K562 (cell line): ENCODE results near the gene LCNL1. TPM values are rescaled to one million over a fixed set of nuclear protein-coding genes. Genes with fewer than 3 reads are reported as not detected.

Experiments used
- ATAC-seq: fragments of 200-7000 bp; cut with Tn5 transposase; 3 replicates; pipeline ENCODE4 v1.9.1; 2020; ENCODE audit warnings: moderate library complexity
- BruUV-seq: library from RNA; stranded (reverse); fragments of 400-500 nt; replicated peaks from 2 replicates; lab custom pipeline; 2021; lab: Mats Ljungman, UMichigan
- CTCF ChIA-PET: fragments of 300-600 bp; formaldehyde crosslinking; extraction: SDS; loops from one replicate; lab custom pipeline; 2021; ENCODE audit warnings: low intra/inter-chr PET ratio; lab: Yijun Ruan, JAX
- POLR2A ChIA-PET: fragments of 300-600, 350-650 bp; sonication (Branson Sonifier 250); formaldehyde crosslinking; extraction: SDS; loops from one replicate; lab custom pipeline; 2021; ENCODE audit warnings: antibody characterized with exemption, inconsistent platforms; lab: Yijun Ruan, JAX
- DNase-seq, 4 experiments: peaks; one replicate each; pipeline versions ENCODE4 v3.0.0 to v3.0.0-alpha.2; 2011 to 2018; ENCODE audit warnings: low spot score in 3 of 4, mixed read lengths in 3 of 4; ENCODE audit errors: extremely low read depth in 1 of 4
- FAIRE-seq: peaks from 2 replicates; lab custom pipeline; 2011; peaks lifted over from hg19 to GRCh38; lab: Jason Lieb, UNC
- H2AFZ ChIP-seq: 2 replicates; pipeline ENCODE4 v1.6.0; 2011; ENCODE audit warnings: low read depth, low read length, control low read depth, inconsistent platforms
- H3K27ac ChIP-seq: fragments of 200-600 bp; 3 replicates; pipeline ENCODE4 v1.8.0; 2011; ENCODE audit warnings: low read depth, mild to moderate bottlenecking, control low read depth, inconsistent platforms, low read length, moderate library complexity, mixed read lengths; ENCODE audit errors: extremely low read depth
- H3K27me3 ChIP-seq, 2 experiments: fragments of 300-600 bp in 1 of 2; 2 replicates in 1 of 2; 3 replicates in 1 of 2; pipeline versions ENCODE4 v1.6.0 to v1.8.0; 2011; ENCODE audit warnings: inconsistent platforms in 2 of 2, low read length in 2 of 2, mild to moderate bottlenecking in 1 of 2, mixed read lengths in 1 of 2, moderate library complexity in 1 of 2; ENCODE audit not compliant: control insufficient read depth in 2 of 2, insufficient read depth in 2 of 2
- H3K36me3 ChIP-seq: fragments of 300-600 bp; 3 replicates; pipeline ENCODE4 v1.8.0; 2011; ENCODE audit warnings: mild to moderate bottlenecking, low read length, inconsistent platforms; ENCODE audit not compliant: control insufficient read depth, insufficient read depth
- H3K4me1 ChIP-seq, 2 experiments: fragments of 200-600 bp in 1 of 2; replicated peaks in 1 of 2; 2 replicates in 1 of 2; 3 replicates in 1 of 2; pipeline versions ENCODE4 v1.5.1 to v1.8.0; 2011; ENCODE audit warnings: inconsistent platforms in 2 of 2, low read length in 2 of 2, mild to moderate bottlenecking in 1 of 2, mixed read lengths in 1 of 2, moderate library complexity in 1 of 2; ENCODE audit not compliant: control insufficient read depth in 2 of 2, insufficient read depth in 2 of 2
- H3K4me2 ChIP-seq: 2 replicates; pipeline ENCODE4 v1.6.1; 2011; ENCODE audit warnings: low read length, control low read depth, inconsistent platforms, mixed read lengths; ENCODE audit not compliant: insufficient read depth
- H3K4me3 ChIP-seq: fragments of 200-600 bp; sonication (generic), shearing (Covaris generic); 2 replicates; pipeline ENCODE4 v1.5.1; 2016; ENCODE audit warnings: control low read depth, inconsistent platforms
- H3K79me2 ChIP-seq: fragments of 200-600 bp; 3 replicates; pipeline ENCODE4 v1.8.0; 2011; ENCODE audit warnings: low read length, inconsistent platforms; ENCODE audit not compliant: control insufficient read depth, insufficient read depth
- H3K9ac ChIP-seq, 2 experiments: 2 replicates each; pipeline versions ENCODE4 v1.6.0 to v1.6.1; 2011; ENCODE audit warnings: low read depth in 2 of 2, low read length in 2 of 2, control low read depth in 1 of 2, inconsistent platforms in 1 of 2, mild to moderate bottlenecking in 1 of 2, mixed read lengths in 1 of 2; ENCODE audit not compliant: insufficient read depth in 1 of 2
- H3K9me1 ChIP-seq: one replicate; pipeline ENCODE4 v1.6.0; 2011; ENCODE audit warnings: inconsistent platforms, mild to moderate bottlenecking, low read length, moderate library complexity; ENCODE audit not compliant: control insufficient read depth, insufficient read depth
- H3K9me3 ChIP-seq: replicated peaks from 2 replicates; pipeline ENCODE4 v1.5.1; 2011; ENCODE audit warnings: low read depth, low read length, inconsistent platforms; ENCODE audit not compliant: control insufficient read depth, insufficient read depth
- H4K20me1 ChIP-seq: replicated peaks from 2 replicates; pipeline ENCODE4 v1.6.1; 2011; ENCODE audit warnings: low read length, inconsistent platforms, mixed read lengths; ENCODE audit not compliant: control insufficient read depth, insufficient read depth
- CBFA2T3 ChIP-seq: fragments of 450-650 bp; IDR thresholded peaks from 2 replicates; pipeline ENCODE4 v1.6.1; 2017
- CREB1 ChIP-seq, 2 experiments: sonication (generic) in 1 of 2; formaldehyde crosslinking in 1 of 2; IDR thresholded peaks; 2 replicates each; pipeline versions ENCODE4 v1.6.1 to v1.8.0; 2012 to 2022; ENCODE audit warnings: inconsistent platforms in 1 of 2, mild to moderate bottlenecking in 1 of 2, missing genetic modification reagents in 1 of 2, moderate library complexity in 1 of 2
- CXXC5 ChIP-seq: fragments of 250-450 bp; sonication (Bioruptor Pico); IDR thresholded peaks from 2 replicates; pipeline ENCODE4 v1.8.0; 2022; ENCODE audit warnings: inconsistent platforms, mild to moderate bottlenecking, moderate library complexity
- ETS2 ChIP-seq: IDR thresholded peaks from 2 replicates; pipeline ENCODE4 v1.6.1; 2016; ENCODE audit warnings: borderline replicate concordance, missing genetic modification characterization, mild to moderate bottlenecking, moderate library complexity, missing compliant biosample characterization; ENCODE audit not compliant: poor library complexity, severe bottlenecking
- FOXJ3 ChIP-seq: sonication (generic); formaldehyde crosslinking; IDR thresholded peaks from 2 replicates; pipeline ENCODE4 v1.4.0; 2020; ENCODE audit warnings: mild to moderate bottlenecking, missing genetic modification reagents
- MYNN ChIP-seq, 2 experiments: sonication (generic); formaldehyde crosslinking in 1 of 2; IDR thresholded peaks; 2 replicates each; pipeline versions ENCODE4 v1.5.0 to v1.6.1; 2016 to 2020; ENCODE audit warnings: antibody characterized with exemption in 1 of 2, missing genetic modification reagents in 1 of 2
- NCOA1 ChIP-seq: fragments of 450-650 bp; IDR thresholded peaks from 2 replicates; pipeline ENCODE4 v1.6.1; 2016; ENCODE audit warnings: low read depth
- NR2C2 ChIP-seq, 2 experiments: fragments of 200-800 bp in 1 of 2; sonication (Bioruptor generic) in 1 of 2; sonication (generic) in 1 of 2; formaldehyde crosslinking in 1 of 2; IDR thresholded peaks; 2 replicates each; pipeline versions ENCODE4 v1.6.1 to v1.8.0; 2016 to 2022; ENCODE audit warnings: mild to moderate bottlenecking in 1 of 2, missing compliant biosample characterization in 1 of 2, missing genetic modification characterization in 1 of 2, missing genetic modification reagents in 1 of 2
- NRF1 ChIP-seq, 2 experiments: fragments of 450-650 bp; IDR thresholded peaks in 1 of 2; conservative IDR thresholded peaks in 1 of 2; 2 replicates each; pipeline ENCODE4 v1.6.1; 2014; ENCODE audit warnings: mild to moderate bottlenecking in 2 of 2
- ZBTB8A ChIP-seq: fragments of 450-650 bp; IDR thresholded peaks from 2 replicates; pipeline ENCODE4 v1.6.1; 2018; ENCODE audit warnings: mild to moderate bottlenecking, moderate library complexity; ENCODE audit not compliant: partially characterized antibody
- WGBS: fragments of 100-300 bp; shearing (Covaris generic); methylation state at CpG from one replicate; pipeline ENCODE4 v1.1.6; 2016; ENCODE audit warnings: low coverage, mixed read lengths; ENCODE audit not compliant: insufficient coverage; ENCODE audit errors: missing lambda C conversion rate; 5-methylcytosine and 5-hydroxymethylcytosine counted together
- in situ Hi-C: fragments of 300-500 bp; cut with MboI; formaldehyde crosslinking; loops from 4 replicates; pipeline ENCODE4 v1.15.0; 2018; ENCODE audit warnings: inconsistent platforms, mixed read lengths
- intact Hi-C: fragments of 100-400 bp; cut with micrococcal nuclease; formaldehyde crosslinking; loops from 2 replicates; pipeline ENCODE4 v1.14.2; 2022
- polyA plus RNA-seq, 8 experiments: library from polyadenylated mRNA; depleted of rRNA in 4 of 8; stranded (reverse) in 5 of 8; unstranded in 3 of 8; fragments of >200 nt; fragmentation: Nextera tagmentation in 2 of 8; fragmentation: Illumina TruSeq in 1 of 8; extraction: Ambion mirVana in 2 of 8; extraction: Trizol in 1 of 8; gene quantifications; 2 replicates each; pipeline versions ENCODE4 v1.2.1 to v1.2.3, GENCODE V29; 2011 to 2014; ENCODE audit warnings: inconsistent platforms in 1 of 8, missing spikeins in 1 of 8
- total RNA-seq, 7 experiments: library from RNA; depleted of rRNA in 6 of 7; stranded (reverse); fragments of >200 nt in 6 of 7; fragmentation: Illumina TruSeq in 2 of 7; extraction: Trizol in 2 of 7; gene quantifications; 2 replicates each; pipeline versions ENCODE4 v1.2.1 to v1.2.3, GENCODE V29; 2011 to 2021; ENCODE audit warnings: low replicate concordance in 1 of 7
- TF ChIP-seq, protein P1 (sequence below), 2 experiments: IDR thresholded peaks in 1 of 2; conservative IDR thresholded peaks in 1 of 2; 2 replicates each; pipeline ENCODE4 v1.6.1; 2016; ENCODE audit warnings: low read depth in 2 of 2, mild to moderate bottlenecking in 1 of 2, missing compliant biosample characterization in 1 of 2, missing genetic modification characterization in 1 of 2, moderate library complexity in 1 of 2
- TF ChIP-seq, protein P2 (sequence below): IDR thresholded peaks from 2 replicates; pipeline ENCODE4 v1.6.1; 2011; ENCODE audit warnings: borderline replicate concordance, low read depth, mild to moderate bottlenecking, moderate library complexity, low read length; ENCODE audit not compliant: insufficient read depth, poor library complexity, severe bottlenecking
- TF ChIP-seq, protein P3 (sequence below): fragments of 250-450 bp; sonication (Bioruptor Pico); IDR thresholded peaks from 2 replicates; pipeline ENCODE4 v1.6.1; 2021; ENCODE audit warnings: mild to moderate bottlenecking

The LCNL1 gene
- total and polyA plus RNA-seq, 9 of the 15 experiments (the other 6 are each of a cell fraction or from before 2014, with no cell fraction given): 0.04 to 0.16 (median 0.04) TPM; not detected in 4

DNA sequence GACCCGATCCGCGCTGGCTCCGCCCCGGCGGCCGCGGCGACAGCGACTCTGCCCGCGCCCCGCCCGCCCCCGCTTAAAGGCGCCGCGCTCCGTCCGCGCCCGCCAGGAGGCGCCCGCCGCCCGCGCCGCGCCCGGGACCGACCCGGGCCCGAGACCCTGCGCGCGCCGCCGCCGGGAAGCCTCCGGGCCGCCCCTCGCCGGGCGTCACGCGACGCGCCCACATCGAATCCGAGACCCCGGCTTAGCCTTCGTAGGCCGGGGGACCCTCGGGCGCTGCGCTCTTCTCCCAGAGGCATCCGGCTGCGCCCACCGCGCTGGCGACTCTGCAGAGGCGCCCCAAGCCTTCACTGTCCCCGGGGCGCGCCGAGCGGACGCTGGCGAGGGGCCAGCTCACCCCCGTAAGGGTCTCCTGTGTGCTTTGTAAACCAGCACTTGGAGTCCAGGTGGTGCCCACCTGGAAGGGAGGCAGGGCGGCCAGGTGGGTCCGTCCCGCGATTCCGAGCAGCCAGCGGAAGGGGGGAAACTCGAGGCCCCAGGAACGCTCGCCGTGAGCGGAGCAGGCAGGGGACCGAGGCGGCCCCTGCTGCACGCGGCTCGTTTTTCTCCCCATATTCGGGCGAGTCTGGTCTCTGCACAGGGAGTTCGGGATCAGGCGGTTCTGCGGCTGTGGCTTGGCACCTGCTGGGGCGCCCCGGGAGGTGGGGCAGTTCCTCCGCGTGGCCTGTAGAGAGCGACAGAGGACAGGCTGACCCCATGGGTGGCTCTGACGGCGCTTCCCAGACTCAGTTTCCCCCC is 45.7 kb downstream of the LCNL1 start:
- in situ Hi-C loops: no loop called here
- intact Hi-C loops: loop anchor here (1.0 to 2.0 kb wide), 2 partner anchors 84 to 241 kb away; partner anchors contain the start of genes C8G and FBXW5
- Histone ChIP-seq H3K27ac (peak overlapping the region; percentile 57; the same call in 2 of the 3 replicates), H3K4me1 (peaks cover 9 to 92% of the 10 kb centered on the region in 2 experiments; a peak in 4 of 5 replicates), H3K9me3 (no peaks in the 10 kb centered on the region), H3K9ac (peak overlapping the region; percentile 69 to 92), H3K4me3 (peak overlapping the region; percentile 66), H2AFZ (peak overlapping the region; percentile 93), H3K36me3 (no peaks in the 10 kb centered on the region), H3K9me1 (no peaks in the 10 kb centered on the region), H3K27me3 (no peaks in the 10 kb centered on the region), H3K4me2 (peak overlapping the region; percentile 86), H4K20me1 (no peaks in the 10 kb centered on the region), H3K79me2 (peaks cover 3% of the 10 kb centered on the region; the same call in 1 of the 3 replicates)
- POLR2A ChIA-PET: interaction anchor here (0.6 to 1.0 kb wide), 3 partner anchors 9 to 610 kb away, joined by 3 to 4 read pairs (median 3); no protein-coding TSS in a partner anchor
- peak; percentile 81 for ATAC-seq
- BruUV-seq: no TSS peak
- peak; percentile 80 to 92 (median 84) for DNase-seq
- whole genome bisulfite sequencing: under 1% methylated on average over 43 of the region's 98 CpGs
- CTCF ChIA-PET: interaction anchor here (0.6 to 3.0 kb wide), 4 partner anchors 80 to 237 kb away, joined by 3 to 17 read pairs (median 6); partner anchors contain the start of gene TMEM141
- peak; percentile 26 for FAIRE-seq
- no peak for TF ChIP-seq FOXJ3 (CRISPR knock-in tag)
- TF ChIP-seq, protein P1, sequence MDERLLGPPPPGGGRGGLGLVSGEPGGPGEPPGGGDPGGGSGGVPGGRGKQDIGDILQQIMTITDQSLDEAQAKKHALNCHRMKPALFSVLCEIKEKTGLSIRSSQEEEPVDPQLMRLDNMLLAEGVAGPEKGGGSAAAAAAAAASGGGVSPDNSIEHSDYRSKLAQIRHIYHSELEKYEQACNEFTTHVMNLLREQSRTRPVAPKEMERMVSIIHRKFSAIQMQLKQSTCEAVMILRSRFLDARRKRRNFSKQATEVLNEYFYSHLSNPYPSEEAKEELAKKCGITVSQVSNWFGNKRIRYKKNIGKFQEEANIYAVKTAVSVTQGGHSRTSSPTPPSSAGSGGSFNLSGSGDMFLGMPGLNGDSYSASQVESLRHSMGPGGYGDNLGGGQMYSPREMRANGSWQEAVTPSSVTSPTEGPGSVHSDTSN (CRISPR knock-in tag; IDR thresholded peaks at IDR 0.05; ENCODE audit: low read depth): no peak
- TF ChIP-seq, protein P1 (tag; conservative IDR thresholded peaks at IDR 0.05; ENCODE audit: low read depth): no peak
- no peak for TF ChIP-seq CREB1 (IDR thresholded peaks at IDR 0.05)
- 0 out of 2 replicates have a peak, but pooled peaks have one; percentile 5 for TF ChIP-seq CREB1 (CRISPR knock-in tag; IDR thresholded peaks at IDR 0.05)
- 0 out of 2 replicates have a peak, but pooled peaks have one; percentile 14 for TF ChIP-seq CBFA2T3
- TF ChIP-seq ZBTB8A: no peak
- no peak for TF ChIP-seq ETS2
- TF ChIP-seq CXXC5 (CRISPR knock-in tag): peak; percentile 53; the same call in 1 of the 2 replicates
- TF ChIP-seq NRF1 (conservative IDR thresholded peaks at IDR 0.05 in 1 of 2, IDR thresholded peaks at IDR 0.05 in 1 of 2): peak; percentile 37 to 49; a peak in 3 of 4 replicates
- TF ChIP-seq, protein P2, sequence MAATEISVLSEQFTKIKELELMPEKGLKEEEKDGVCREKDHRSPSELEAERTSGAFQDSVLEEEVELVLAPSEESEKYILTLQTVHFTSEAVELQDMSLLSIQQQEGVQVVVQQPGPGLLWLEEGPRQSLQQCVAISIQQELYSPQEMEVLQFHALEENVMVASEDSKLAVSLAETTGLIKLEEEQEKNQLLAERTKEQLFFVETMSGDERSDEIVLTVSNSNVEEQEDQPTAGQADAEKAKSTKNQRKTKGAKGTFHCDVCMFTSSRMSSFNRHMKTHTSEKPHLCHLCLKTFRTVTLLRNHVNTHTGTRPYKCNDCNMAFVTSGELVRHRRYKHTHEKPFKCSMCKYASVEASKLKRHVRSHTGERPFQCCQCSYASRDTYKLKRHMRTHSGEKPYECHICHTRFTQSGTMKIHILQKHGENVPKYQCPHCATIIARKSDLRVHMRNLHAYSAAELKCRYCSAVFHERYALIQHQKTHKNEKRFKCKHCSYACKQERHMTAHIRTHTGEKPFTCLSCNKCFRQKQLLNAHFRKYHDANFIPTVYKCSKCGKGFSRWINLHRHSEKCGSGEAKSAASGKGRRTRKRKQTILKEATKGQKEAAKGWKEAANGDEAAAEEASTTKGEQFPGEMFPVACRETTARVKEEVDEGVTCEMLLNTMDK: peak; percentile 88
- TF ChIP-seq MYNN (IDR thresholded peaks at IDR 0.05): no peak
- no peak; the same call in 1 of the 2 replicates for TF ChIP-seq MYNN (CRISPR knock-in tag; IDR thresholded peaks at IDR 0.05)
- TF ChIP-seq, protein P3, sequence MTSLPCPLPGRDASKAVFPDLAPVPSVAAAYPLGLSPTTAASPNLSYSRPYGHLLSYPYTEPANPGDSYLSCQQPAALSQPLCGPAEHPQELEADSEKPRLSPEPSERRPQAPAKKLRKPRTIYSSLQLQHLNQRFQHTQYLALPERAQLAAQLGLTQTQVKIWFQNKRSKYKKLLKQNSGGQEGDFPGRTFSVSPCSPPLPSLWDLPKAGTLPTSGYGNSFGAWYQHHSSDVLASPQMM (CRISPR knock-in tag): no peak
- TF ChIP-seq NR2C2 (CRISPR knock-in tag; IDR thresholded peaks at IDR 0.05): no peak
- TF ChIP-seq NR2C2 (tag; IDR thresholded peaks at IDR 0.05): 0 out of 2 replicates have a peak, but pooled peaks have one; percentile 2
- TF ChIP-seq NCOA1: no peak
